ENCODE data around the gene ATP5MC3.

GRCh38 chr2:175154661-175155082, 26.8 kb downstream of the ATP5MC3 start:
- TF ChIP-seq EZH2phosphoT487 (IDR thresholded peaks at IDR 0.05; ENCODE audit: low read depth) (no peak), CTCF (IDR thresholded peaks at IDR 0.05; ENCODE audit: low read depth, low read length) (no peak)
